HG02870 (cell line): ENCODE data around the gene SDC1.

Experiments used
- ATAC-seq: cut with Tn5 transposase; IDR thresholded peaks from one replicate; pipeline ENCODE4 v1.9.1; 2021; ENCODE audit warnings: mild to moderate bottlenecking, moderate library complexity; ENCODE audit not compliant: unreplicated experiment

SDC1 gene

GRCh38 chr2:20173496-20174402 lies 51.2 kb downstream of the SDC1 start:
- no peak for ATAC-seq

GRCh38 chr2:20173064-20173463 lies 51.9 kb downstream of the SDC1 start:
- no peak for ATAC-seq

- ATAC-seq, result no peak
Measured at GRCh38 chr2:20172273-20173055, 52.5 kb downstream of the SDC1 start.

- ATAC-seq, result no peak
Measured at GRCh38 chr2:20171445-20171977, 53.4 kb downstream of the SDC1 start.

GRCh38 chr2:20170704-20171250 lies 54.2 kb downstream of the SDC1 start:
- no peak for ATAC-seq

- ATAC-seq, result no peak
Measured at GRCh38 chr2:20169796-20170703, 54.9 kb downstream of the SDC1 start.

- no peak for ATAC-seq
Measured at GRCh38 chr2:20168727-20169696, 55.9 kb downstream of the SDC1 start.

GRCh38 chr2:20168048-20168726 lies 56.7 kb downstream of the SDC1 start:
- no peak for ATAC-seq

GRCh38 chr2:20167356-20167755 lies 57.6 kb downstream of the SDC1 start:
- no peak for ATAC-seq

- ATAC-seq, result peak; percentile 70
Measured at GRCh38 chr2:20165677-20166509, 59.0 kb downstream of the SDC1 start.

GRCh38 chr2:20164734-20165478 lies 60.0 kb downstream of the SDC1 start:
- no peak for ATAC-seq

GRCh38 chr2:20164061-20164733 lies 60.7 kb downstream of the SDC1 start:
- no peak for ATAC-seq

GRCh38 chr2:20159411-20160070 lies 65.4 kb downstream of the SDC1 start:
- ATAC-seq, result no peak

GRCh38 chr2:20157193-20157891 lies 67.6 kb downstream of the SDC1 start:
- ATAC-seq, result no peak

- ATAC-seq, result no peak
Measured at GRCh38 chr2:20156836-20157192, 68.1 kb downstream of the SDC1 start.
